HG03060 (cell line): ENCODE measurements around the gene MPL.
"Not testable (repeated sequence)": the region's sequence is repeated elsewhere in the genome, so short reads cannot be mapped to it uniquely, and the experiment has no call there.

Experiments
- ATAC-seq: cut with Tn5 transposase; IDR thresholded peaks from one replicate; pipeline ENCODE4 v1.9.1; 2021; ENCODE audit warnings: low read depth, moderate number of reproducible peaks; ENCODE audit not compliant: unreplicated experiment

MPL gene

GRCh38 chr1:43369779-43370178 is 32.2 kb downstream of the MPL start:
- not testable (repeated sequence) for ATAC-seq

DNA sequence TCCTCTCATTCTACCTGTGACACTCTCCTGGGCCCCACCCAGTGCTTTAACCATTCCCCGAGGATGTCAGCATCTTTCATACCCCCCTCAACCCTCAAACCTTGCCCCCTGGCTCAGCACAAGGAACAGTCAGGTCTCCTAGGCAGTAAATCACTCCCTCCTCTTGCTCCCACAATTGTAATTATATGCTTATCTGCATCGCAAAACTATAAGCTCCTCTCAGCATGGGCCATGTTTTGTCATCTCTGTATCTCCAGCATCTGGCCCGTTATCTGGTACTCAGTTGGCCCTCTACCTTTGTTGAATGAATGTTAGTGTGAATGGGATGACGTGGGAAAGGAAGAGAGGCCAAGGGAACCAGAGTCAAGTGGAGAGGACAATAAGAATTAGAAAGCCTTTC is 32.9 kb downstream of the MPL start:
- no peak for ATAC-seq

DNA sequence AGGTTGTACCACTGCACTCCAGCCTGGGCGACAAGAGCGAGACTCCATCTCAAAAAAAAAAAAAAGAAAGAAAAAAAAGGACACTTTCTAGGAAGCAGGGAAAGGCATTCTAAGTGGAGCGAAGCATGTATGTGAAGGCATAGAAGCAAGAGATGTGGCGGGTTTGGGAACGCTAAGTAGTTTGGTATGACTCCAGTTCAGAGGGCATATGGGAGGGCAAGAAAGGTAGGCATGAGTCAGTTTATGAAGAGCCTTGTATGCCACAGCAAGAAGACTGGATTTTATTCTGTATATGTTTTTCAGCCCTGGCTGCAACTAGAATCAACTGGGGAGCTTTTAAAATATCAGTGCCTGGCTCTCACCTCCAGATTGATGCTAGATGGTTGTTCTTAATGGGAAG is 34.6 kb downstream of the MPL start:
- no peak for ATAC-seq

- ATAC-seq: no peak
Observed at GRCh38 chr1:43373066-43373940, 35.7 kb downstream of the MPL start.

GRCh38 chr1:43376723-43377235 is 39.2 kb downstream of the MPL start:
- no peak for ATAC-seq

GRCh38 chr1:43377831-43378230 is 40.2 kb downstream of the MPL start:
- no peak for ATAC-seq

- no peak for ATAC-seq
Observed at GRCh38 chr1:43379476-43379875, 41.9 kb downstream of the MPL start.

GRCh38 chr1:43381612-43382011 is 44.0 kb downstream of the MPL start:
- ATAC-seq: no peak

DNA sequence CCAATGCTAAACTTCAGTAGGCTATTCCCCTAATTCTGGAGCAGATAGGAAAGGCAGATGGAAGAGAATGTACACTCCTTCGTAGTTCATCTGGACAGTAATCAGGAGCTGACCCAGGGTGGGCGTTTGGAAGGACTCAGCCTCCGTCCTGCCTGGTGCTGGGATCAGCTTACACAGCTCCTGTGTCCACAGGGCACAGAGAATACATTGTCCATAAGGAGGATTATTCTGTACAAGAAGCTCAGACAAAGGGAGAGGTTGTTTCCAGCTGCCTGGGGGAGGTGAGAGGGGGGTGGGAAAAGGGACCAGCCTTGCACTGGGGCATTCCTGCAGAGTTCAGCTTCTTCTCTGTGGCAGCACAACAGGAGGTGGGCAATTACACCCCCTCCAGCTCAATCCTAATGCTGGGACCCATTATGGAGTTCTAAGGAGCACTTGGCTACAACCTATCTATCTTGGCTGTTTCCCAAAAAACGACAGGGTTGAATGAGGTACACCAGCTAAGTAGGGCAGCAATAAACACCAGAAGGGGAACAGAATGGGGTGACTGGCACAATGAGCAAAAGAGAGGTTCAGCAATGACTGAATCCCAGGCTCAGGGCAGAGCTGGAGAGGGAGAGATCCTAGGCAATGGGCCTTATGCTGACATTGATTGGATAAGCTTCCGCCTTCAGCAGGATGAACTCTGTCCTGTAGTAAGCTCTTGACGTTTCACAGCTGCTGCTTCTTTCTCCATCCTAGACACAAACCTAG is 44.6 kb downstream of the MPL start:
- ATAC-seq: no peak

DNA sequence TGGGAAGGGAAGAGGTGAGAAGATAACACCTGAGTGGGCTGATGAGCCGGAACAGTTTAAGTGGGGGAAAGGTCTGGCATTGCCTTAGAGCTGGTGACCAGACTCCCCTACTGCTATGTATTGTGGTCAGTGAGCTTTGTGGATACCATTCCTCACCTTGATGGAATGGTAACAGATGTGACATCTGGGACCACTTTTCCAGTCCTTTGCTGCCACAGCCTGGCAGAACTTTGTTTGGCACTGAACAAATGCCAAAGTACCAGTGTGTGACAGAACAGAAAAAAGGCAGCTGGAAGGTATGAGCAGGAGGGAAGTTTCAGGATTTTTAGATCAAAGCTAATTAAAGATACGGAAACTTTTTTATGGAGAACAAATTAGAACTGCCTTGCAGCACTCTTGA is 45.8 kb downstream of the MPL start:
- no peak for ATAC-seq

GRCh38 chr1:43386676-43387075 is 49.1 kb downstream of the MPL start:
- no peak for ATAC-seq

GRCh38 chr1:43387976-43388599 is 50.5 kb downstream of the MPL start:
- ATAC-seq: no peak

DNA sequence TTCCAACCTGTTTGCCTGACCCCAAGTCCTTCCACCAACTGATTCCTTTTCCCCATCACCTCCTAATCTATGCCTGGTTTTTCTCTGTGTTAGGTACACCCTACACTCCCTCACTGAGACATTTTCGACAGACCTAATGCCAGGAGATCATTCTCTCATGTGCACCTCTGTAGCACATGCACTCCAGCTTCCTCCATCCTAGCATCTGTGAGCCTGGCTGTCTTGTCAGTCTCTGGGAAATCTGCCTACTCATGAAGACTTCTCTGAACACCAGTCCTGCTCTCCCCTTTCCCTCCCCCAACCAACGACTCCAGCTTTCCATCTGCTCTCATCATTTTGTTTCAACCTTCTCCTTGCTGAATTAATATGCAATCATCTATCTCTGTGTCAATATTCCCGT is 51.0 kb downstream of the MPL start:
- ATAC-seq: no peak

- peak; percentile 65 for ATAC-seq
Observed at GRCh38 chr1:43389326-43390313, 52.0 kb downstream of the MPL start, which contains the start of the genes MED8 and SZT2. Gene MED8 (minus strand): TSS chr1:43389800. CDS start chr1:43389764, 36 bp downstream. Gene SZT2 (plus strand): TSS chr1:43389899. CDS start chr1:43389969, 70 bp downstream.

- no peak for ATAC-seq
Observed at GRCh38 chr1:43392702-43393101, 55.1 kb downstream of the MPL start.

- no peak for ATAC-seq
Observed at GRCh38 chr1:43395523-43395922, 57.9 kb downstream of the MPL start.

- no peak for ATAC-seq
Observed at GRCh38 chr1:43396059-43396458, 58.4 kb downstream of the MPL start.

DNA sequence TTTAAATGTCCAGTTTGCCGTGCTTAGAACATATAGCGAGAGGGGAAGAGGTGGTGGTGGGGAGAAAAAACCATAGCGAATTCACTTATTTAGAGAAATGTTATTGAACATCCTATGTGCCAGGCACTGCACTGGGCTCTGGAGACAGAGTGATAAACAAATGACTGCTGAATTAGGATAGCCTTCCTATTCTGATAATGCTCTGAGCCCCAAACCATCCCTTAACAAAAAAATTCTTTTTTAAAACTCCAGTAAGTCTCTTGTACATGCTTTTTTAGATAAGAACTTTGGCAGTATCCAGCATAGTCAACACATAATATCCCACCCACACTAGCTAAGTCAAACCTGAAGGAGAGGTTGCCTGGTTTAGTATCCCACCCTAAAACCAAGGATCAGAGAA is 60.6 kb downstream of the MPL start:
- no peak for ATAC-seq

GRCh38 chr1:43400441-43400840 is 62.8 kb downstream of the MPL start:
- ATAC-seq: not testable (repeated sequence)
